Stimulated activated CD4-positive, alpha-beta T cell treated with anti-CD3 and anti-CD28 coated beads, Interleukin-1b, Interleukin-23, amount 100 ng/mL, for 4 hours (primary cell): Measurements from ENCODE around the gene SP7.
A peak's percentile ranks its signal among the peaks of the same experiment; 100 is the strongest.
"Not testable (repeated sequence)": the region's sequence is repeated elsewhere in the genome, so short reads cannot be mapped to it uniquely, and the experiment has no call there.

Experiments used
- DNase-seq, 2 donors: peaks; one replicate each; pipeline ENCODE4 v3.0.0-alpha.2; 2020; ENCODE audit warnings: low read depth in 2 of 2

Gene SP7

GRCh38 chr12:53320352-53321195 lies 15.6 kb downstream of the SP7 start:
- DNase-seq: no peak

- no peak for DNase-seq
Measured at GRCh38 chr12:53313996-53314395, 22.2 kb downstream of the SP7 start.

GRCh38 chr12:53308276-53308675 lies 27.9 kb downstream of the SP7 start:
- DNase-seq: no peak

- DNase-seq: no peak
Measured at GRCh38 chr12:53306826-53307225, 29.3 kb downstream of the SP7 start.

GRCh38 chr12:53302903-53303302 lies 33.3 kb downstream of the SP7 start:
- no peak for DNase-seq

- no peak for DNase-seq
Measured at GRCh38 chr12:53300187-53300586, 36.0 kb downstream of the SP7 start.

- peak; percentile 64 to 70 for DNase-seq
Measured at GRCh38 chr12:53299454-53300180, 36.5 kb downstream of the SP7 start, which contains the start of gene MYG1. MYG1 (plus strand) TSS chr12:53299695; CDS start chr12:53299738, 43 bp downstream.

GRCh38 chr12:53299101-53299453 lies 37.1 kb downstream of the SP7 start:
- DNase-seq: peak in 1 of 2 donors; percentile 47

GRCh38 chr12:53298164-53298563 lies 38.0 kb downstream of the SP7 start:
- DNase-seq: no peak

GRCh38 chr12:53297106-53297505 lies 39.0 kb downstream of the SP7 start:
- DNase-seq: not testable (repeated sequence)

GRCh38 chr12:53295891-53296219 lies 40.3 kb downstream of the SP7 start:
- no peak for DNase-seq

GRCh38 chr12:53295070-53295890 lies 40.9 kb downstream of the SP7 start, which contains the start of gene PFDN5:
PFDN5 (plus strand) TSS chr12:53295542; CDS start chr12:53295568, 26 bp downstream.
- DNase-seq: peak; percentile 70 to 80

- DNase-seq: no peak
Measured at GRCh38 chr12:53292426-53292825, 43.7 kb downstream of the SP7 start.

- DNase-seq: no peak
Measured at GRCh38 chr12:53290661-53291060, 45.5 kb downstream of the SP7 start.

GRCh38 chr12:53289891-53290290 lies 46.3 kb downstream of the SP7 start:
- no peak for DNase-seq

GRCh38 chr12:53288322-53288721 lies 47.8 kb downstream of the SP7 start:
- DNase-seq: no peak

- peak; percentile 63 to 72 for DNase-seq
Measured at GRCh38 chr12:53287741-53288216, 48.4 kb downstream of the SP7 start.

GRCh38 chr12:53286448-53286847 lies 49.7 kb downstream of the SP7 start:
- no peak for DNase-seq

- DNase-seq: no peak
Measured at GRCh38 chr12:53279888-53280498, 56.2 kb downstream of the SP7 start.

GRCh38 chr12:53279283-53279869 lies 56.8 kb downstream of the SP7 start:
- no peak for DNase-seq

- DNase-seq: no peak
Measured at GRCh38 chr12:53277981-53278380, 58.2 kb downstream of the SP7 start.
